ENCODE measurements around the gene SLC36A4.

DNA sequence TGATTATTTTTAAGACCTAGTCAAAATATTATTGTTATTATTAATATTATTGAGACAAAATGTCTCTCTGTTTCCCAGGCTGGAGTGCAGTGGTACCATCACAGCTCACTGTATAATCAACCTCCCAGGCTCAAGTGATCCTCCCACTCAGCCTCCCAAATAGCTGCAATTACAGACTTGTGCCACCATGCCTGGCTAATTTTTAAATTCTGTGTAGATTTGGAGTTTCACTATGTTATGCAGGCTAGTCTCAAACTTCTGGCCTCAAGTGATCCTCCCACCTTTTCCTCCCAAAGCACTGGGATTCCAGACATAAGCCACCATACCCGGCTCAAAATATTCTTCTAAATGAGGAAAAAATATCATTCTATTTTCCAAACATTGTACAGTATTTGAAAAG is 37.0 kb downstream of the SLC36A4 start:
- no peak for TF ChIP-seq EZH2 (IDR thresholded peaks at IDR 0.05)
- TF ChIP-seq, protein P1, sequence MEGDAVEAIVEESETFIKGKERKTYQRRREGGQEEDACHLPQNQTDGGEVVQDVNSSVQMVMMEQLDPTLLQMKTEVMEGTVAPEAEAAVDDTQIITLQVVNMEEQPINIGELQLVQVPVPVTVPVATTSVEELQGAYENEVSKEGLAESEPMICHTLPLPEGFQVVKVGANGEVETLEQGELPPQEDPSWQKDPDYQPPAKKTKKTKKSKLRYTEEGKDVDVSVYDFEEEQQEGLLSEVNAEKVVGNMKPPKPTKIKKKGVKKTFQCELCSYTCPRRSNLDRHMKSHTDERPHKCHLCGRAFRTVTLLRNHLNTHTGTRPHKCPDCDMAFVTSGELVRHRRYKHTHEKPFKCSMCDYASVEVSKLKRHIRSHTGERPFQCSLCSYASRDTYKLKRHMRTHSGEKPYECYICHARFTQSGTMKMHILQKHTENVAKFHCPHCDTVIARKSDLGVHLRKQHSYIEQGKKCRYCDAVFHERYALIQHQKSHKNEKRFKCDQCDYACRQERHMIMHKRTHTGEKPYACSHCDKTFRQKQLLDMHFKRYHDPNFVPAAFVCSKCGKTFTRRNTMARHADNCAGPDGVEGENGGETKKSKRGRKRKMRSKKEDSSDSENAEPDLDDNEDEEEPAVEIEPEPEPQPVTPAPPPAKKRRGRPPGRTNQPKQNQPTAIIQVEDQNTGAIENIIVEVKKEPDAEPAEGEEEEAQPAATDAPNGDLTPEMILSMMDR (IDR thresholded peaks at IDR 0.05): peak; percentile 15
